PC-9 (cell line): ENCODE data around the gene LEMD3.

ENCODE experiments used
- EZH2 ChIP-seq: fragments of 200-600 bp; sonication (generic); IDR thresholded peaks from 2 replicates; pipeline ENCODE4 v1.8.0; 2017; ENCODE audit warnings: antibody characterized with exemption, low read depth
- TF ChIP-seq, protein P1 (sequence below): fragments of 200-600 bp; sonication (generic); conservative IDR thresholded peaks from 2 replicates; pipeline ENCODE4 v1.6.1; 2017; ENCODE audit warnings: mixed run types, antibody characterized with exemption, mild to moderate bottlenecking, moderate library complexity

DNA sequence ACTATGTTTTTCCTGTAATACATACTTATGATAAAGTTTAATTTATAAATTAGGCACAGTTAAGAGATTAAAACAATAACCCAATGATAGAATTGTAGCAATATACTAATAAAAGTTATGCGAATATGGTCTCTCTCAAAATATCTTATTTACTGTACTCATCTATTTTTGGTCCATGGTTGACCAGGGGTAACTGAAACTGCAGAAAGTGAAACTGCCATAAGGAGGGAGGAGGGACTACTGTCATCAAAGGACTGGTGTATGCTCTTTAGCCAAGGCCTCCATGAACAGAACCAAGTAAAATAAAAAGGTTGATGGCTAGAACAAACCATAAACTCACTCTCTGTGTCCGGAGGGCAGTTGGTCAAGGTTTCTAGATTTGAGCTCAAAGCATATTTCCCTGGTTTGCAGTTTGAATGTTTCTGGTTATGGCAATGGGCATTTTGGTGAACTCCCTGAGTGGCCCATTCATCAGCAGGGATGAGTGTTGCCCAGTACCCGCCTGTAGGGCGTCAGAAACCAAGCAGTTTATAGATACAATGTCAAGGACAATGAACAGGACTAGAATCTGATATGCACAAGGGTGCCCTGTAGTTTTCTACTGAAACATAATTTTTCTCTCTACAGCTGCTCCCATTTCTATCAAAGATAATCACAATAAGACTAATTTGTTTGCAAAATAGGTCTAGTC, 19.8 kb downstream of the LEMD3 start:
- TF ChIP-seq, protein P1, sequence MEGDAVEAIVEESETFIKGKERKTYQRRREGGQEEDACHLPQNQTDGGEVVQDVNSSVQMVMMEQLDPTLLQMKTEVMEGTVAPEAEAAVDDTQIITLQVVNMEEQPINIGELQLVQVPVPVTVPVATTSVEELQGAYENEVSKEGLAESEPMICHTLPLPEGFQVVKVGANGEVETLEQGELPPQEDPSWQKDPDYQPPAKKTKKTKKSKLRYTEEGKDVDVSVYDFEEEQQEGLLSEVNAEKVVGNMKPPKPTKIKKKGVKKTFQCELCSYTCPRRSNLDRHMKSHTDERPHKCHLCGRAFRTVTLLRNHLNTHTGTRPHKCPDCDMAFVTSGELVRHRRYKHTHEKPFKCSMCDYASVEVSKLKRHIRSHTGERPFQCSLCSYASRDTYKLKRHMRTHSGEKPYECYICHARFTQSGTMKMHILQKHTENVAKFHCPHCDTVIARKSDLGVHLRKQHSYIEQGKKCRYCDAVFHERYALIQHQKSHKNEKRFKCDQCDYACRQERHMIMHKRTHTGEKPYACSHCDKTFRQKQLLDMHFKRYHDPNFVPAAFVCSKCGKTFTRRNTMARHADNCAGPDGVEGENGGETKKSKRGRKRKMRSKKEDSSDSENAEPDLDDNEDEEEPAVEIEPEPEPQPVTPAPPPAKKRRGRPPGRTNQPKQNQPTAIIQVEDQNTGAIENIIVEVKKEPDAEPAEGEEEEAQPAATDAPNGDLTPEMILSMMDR, result no peak
- TF ChIP-seq EZH2, result no peak
